Fibroblast of lung (primary cell): ENCODE measurements around the gene ZNF366.

Experiments used
- CTCF ChIP-seq, 2 donors: IDR thresholded peaks in 1 of 2; conservative IDR thresholded peaks in 1 of 2; 1 replicate in 1 of 2; 2 replicates in 1 of 2; pipeline ENCODE4 v1.5.1; 2011 to 2012; ENCODE audit warnings: low read length in 2 of 2, control low read depth in 1 of 2, inconsistent platforms in 1 of 2, low read depth in 1 of 2, mild to moderate bottlenecking in 1 of 2
- EZH2 ChIP-seq: IDR thresholded peaks from 2 replicates; pipeline ENCODE4 v1.5.1; 2012; ENCODE audit warnings: low read length, control low read depth, mild to moderate bottlenecking; ENCODE audit errors: missing control alignments

- TF ChIP-seq CTCF (conservative IDR thresholded peaks at IDR 0.05 in 1 of 2, IDR thresholded peaks at IDR 0.05 in 1 of 2; ENCODE audit: low read depth in 1 of 2, low read length in 2 of 2) = no peak
- no peak for TF ChIP-seq EZH2
Measured at GRCh38 chr5:72456391-72457074, 50.7 kb downstream of the ZNF366 start.
